GM23248 (cell line): ENCODE results near the gene SYTL2. TPM values are rescaled to one million over a fixed set of nuclear protein-coding genes. Genes with fewer than 3 reads are reported as not detected.

ENCODE experiments used
- DNase-seq: peaks from one replicate; pipeline ENCODE4 v3.0.0-alpha.2; 2015
- H2AFZ ChIP-seq: fragments of 200-600 bp; sonication (generic); 2 replicates; pipeline ENCODE4 v1.6.1; 2016; ENCODE audit warnings: antibody characterized with exemption
- H3F3A ChIP-seq: fragments of 200-600 bp; sonication (generic); 2 replicates; pipeline ENCODE4 v1.6.1; 2016; ENCODE audit warnings: mild to moderate bottlenecking, antibody characterized with exemption, mixed run types; ENCODE audit not compliant: insufficient read depth
- H3K27ac ChIP-seq: fragments of 200-600 bp; sonication (generic); 2 replicates; pipeline ENCODE4 v1.5.1; 2016; ENCODE audit warnings: mild to moderate bottlenecking
- H3K27me3 ChIP-seq: fragments of 200-600 bp; sonication (generic); replicated peaks from 2 replicates; pipeline ENCODE4 v1.6.1; 2016; ENCODE audit warnings: mild to moderate bottlenecking; ENCODE audit not compliant: insufficient read depth
- H3K36me3 ChIP-seq: fragments of 200-600 bp; sonication (generic); 2 replicates; pipeline ENCODE4 v1.6.1; 2016; ENCODE audit warnings: low read depth, mild to moderate bottlenecking
- H3K4me1 ChIP-seq: fragments of 200-600 bp; sonication (generic); 2 replicates; pipeline ENCODE4 v1.6.1; 2016; ENCODE audit warnings: mild to moderate bottlenecking; ENCODE audit not compliant: insufficient read depth
- H3K4me2 ChIP-seq: fragments of 200-600 bp; sonication (generic); one replicate; pipeline ENCODE4 v1.6.1; 2016; ENCODE audit warnings: mild to moderate bottlenecking; ENCODE audit not compliant: unreplicated experiment
- H3K4me3 ChIP-seq: fragments of 200-600 bp; sonication (generic); 2 replicates; pipeline ENCODE4 v1.5.1; 2016; ENCODE audit warnings: mild to moderate bottlenecking
- H3K79me2 ChIP-seq: fragments of 200-600 bp; sonication (generic); 2 replicates; pipeline ENCODE4 v1.6.1; 2016; ENCODE audit warnings: mild to moderate bottlenecking; ENCODE audit not compliant: insufficient read depth
- H3K9ac ChIP-seq: fragments of 200-600 bp; sonication (generic); 2 replicates; pipeline ENCODE4 v1.6.1; 2016; ENCODE audit warnings: mild to moderate bottlenecking
- H3K9me2 ChIP-seq: fragments of 200-600 bp; sonication (generic); 2 replicates; pipeline ENCODE4 v1.6.1; 2016; ENCODE audit warnings: mixed run types, mild to moderate bottlenecking, moderate library complexity; ENCODE audit not compliant: insufficient read depth
- H3K9me3 ChIP-seq: fragments of 200-600 bp; sonication (generic); one replicate; pipeline ENCODE4 v1.6.1; 2017; ENCODE audit warnings: low read depth
- H4K20me1 ChIP-seq: fragments of 200-600 bp; sonication (generic); 2 replicates; pipeline ENCODE4 v1.6.0; 2016; ENCODE audit not compliant: insufficient read depth
- EZH2 ChIP-seq: fragments of 200-600 bp; sonication (generic); IDR thresholded peaks from 2 replicates; pipeline ENCODE4 v1.6.1; 2018; ENCODE audit warnings: antibody characterized with exemption, mild to moderate bottlenecking; ENCODE audit not compliant: insufficient read depth, poor library complexity, severe bottlenecking
- EZH2phosphoT487 ChIP-seq: fragments of 200-600 bp; sonication (generic); IDR thresholded peaks from 2 replicates; pipeline ENCODE4 v1.6.1; 2018; ENCODE audit warnings: antibody characterized with exemption, moderate library complexity, mild to moderate bottlenecking, low read depth; ENCODE audit not compliant: insufficient read depth
- WGBS, 2 experiments: methylation state at CpG; one replicate each; pipeline ENCODE4 v1.1.6; 2015 to 2017; ENCODE audit warnings: low lambda C conversion rate in 2 of 2, low coverage in 1 of 2; ENCODE audit errors: missing lambda C conversion rate in 2 of 2; 5-methylcytosine and 5-hydroxymethylcytosine counted together
- in situ Hi-C: fragments of 300-500 bp; cut with MboI; formaldehyde crosslinking; loops from 2 replicates; pipeline ENCODE4 v1.15.0; 2020
- polyA plus RNA-seq: library from polyadenylated mRNA; unstranded; fragments of >200 nt; fragmentation: Nextera tagmentation; extraction: Ambion mirVana; gene quantifications from 2 replicates; pipeline ENCODE4 v1.2.1, GENCODE V29; 2016
- total RNA-seq: library from RNA; depleted of rRNA; stranded (reverse); fragments of >200 nt; shearing (Covaris generic); gene quantifications from 2 replicates; pipeline ENCODE4 v1.2.3, GENCODE V29; 2014

SYTL2 gene
- total and polyA plus RNA-seq, 2 experiments from 2014 or later, result 3.5 to 5.3 TPM

DNA sequence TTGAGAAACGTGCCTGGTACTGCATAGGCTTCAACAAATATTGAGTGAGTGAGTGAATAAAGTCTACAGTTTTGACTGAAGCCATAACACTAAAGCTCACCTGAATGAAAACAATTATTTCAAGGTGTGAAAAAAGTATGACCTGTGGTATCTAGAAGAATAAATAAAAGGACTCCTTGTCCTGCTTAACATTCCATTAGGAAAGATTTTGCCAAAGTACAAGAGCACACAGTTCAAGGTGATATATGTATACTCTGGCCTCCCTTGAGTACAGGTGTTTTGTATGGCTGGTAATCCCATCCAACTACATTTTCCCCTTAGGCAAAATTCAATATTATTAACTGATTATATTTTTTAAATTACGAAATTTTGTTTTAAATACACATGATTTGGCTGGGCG, 144.3 kb downstream of the SYTL2 start:
- Histone ChIP-seq H3K27ac (no peak overlapping the region), H3K4me2 (no peak overlapping the region), H3K4me3 (no peak overlapping the region), H3K27me3 (no peaks in the 10 kb centered on the region), H3K79me2 (peaks cover 31% of the 10 kb centered on the region), H3K9me2 (no peaks in the 10 kb centered on the region), H3F3A (no peaks in the 10 kb centered on the region), H3K4me1 (0 out of 2 replicates have a peak, but pooled peaks cover 3% of the 10 kb centered on the region), H2AFZ (0 out of 2 replicates have a peak overlapping the region, but pooled peaks have one; percentile 89), H3K36me3 (0 out of 2 replicates have a peak, but pooled peaks cover under 1% of the 10 kb centered on the region), H3K9me3 (no peaks in the 10 kb centered on the region), H4K20me1 (0 out of 2 replicates have a peak, but pooled peaks cover 7% of the 10 kb centered on the region), H3K9ac (no peak overlapping the region)
- DNase-seq, result no peak
- TF ChIP-seq EZH2phosphoT487, result no peak
- no peak for TF ChIP-seq EZH2
- in situ Hi-C loops, result no loop called here
- 80 to 84% methylated on average over 3 of the region's 3 CpGs for WGBS, 2 experiments

DNA sequence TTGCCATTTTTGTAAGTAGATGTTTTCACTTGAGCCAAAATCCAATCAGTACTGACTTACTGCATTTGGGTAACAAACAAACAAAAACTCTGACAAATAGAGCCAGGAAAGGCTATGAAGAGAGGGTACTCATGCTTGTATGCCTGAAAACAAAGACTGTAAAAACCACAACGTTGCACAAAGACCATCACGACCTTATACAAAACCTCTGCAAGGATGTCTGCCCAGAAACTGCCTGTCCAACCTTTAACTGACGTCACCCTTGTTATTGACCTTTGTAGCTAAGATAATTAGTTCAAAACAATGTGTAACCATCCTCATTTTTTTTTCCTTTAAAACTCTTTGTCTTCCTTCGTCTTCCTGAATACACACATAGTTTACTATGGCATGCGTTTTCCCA, 145.2 kb downstream of the SYTL2 start:
- Histone ChIP-seq H2AFZ (peak overlapping the region; percentile 89), H3K36me3 (peaks cover 10% of the 10 kb centered on the region; the same call in 1 of the 2 replicates), H3K9me3 (no peaks in the 10 kb centered on the region), H3F3A (0 out of 2 replicates have a peak, but pooled peaks cover 1% of the 10 kb centered on the region), H3K4me3 (peak overlapping the region; percentile 87; the same call in 1 of the 2 replicates), H4K20me1 (peaks cover 16% of the 10 kb centered on the region; the same call in 1 of the 2 replicates), H3K9me2 (no peaks in the 10 kb centered on the region), H3K27ac (peak overlapping the region; percentile 99), H3K79me2 (peaks cover 41% of the 10 kb centered on the region), H3K4me1 (peaks cover 12% of the 10 kb centered on the region), H3K4me2 (peak overlapping the region; percentile 76), H3K27me3 (no peaks in the 10 kb centered on the region), H3K9ac (peak overlapping the region; percentile 99; the same call in 1 of the 2 replicates)
- in situ Hi-C loops, result no loop called here
- DNase-seq, result no peak
- 91 to 99% methylated on average over 5 of the region's 5 CpGs for WGBS, 2 experiments
- no peak for TF ChIP-seq EZH2phosphoT487
- no peak for TF ChIP-seq EZH2

DNA sequence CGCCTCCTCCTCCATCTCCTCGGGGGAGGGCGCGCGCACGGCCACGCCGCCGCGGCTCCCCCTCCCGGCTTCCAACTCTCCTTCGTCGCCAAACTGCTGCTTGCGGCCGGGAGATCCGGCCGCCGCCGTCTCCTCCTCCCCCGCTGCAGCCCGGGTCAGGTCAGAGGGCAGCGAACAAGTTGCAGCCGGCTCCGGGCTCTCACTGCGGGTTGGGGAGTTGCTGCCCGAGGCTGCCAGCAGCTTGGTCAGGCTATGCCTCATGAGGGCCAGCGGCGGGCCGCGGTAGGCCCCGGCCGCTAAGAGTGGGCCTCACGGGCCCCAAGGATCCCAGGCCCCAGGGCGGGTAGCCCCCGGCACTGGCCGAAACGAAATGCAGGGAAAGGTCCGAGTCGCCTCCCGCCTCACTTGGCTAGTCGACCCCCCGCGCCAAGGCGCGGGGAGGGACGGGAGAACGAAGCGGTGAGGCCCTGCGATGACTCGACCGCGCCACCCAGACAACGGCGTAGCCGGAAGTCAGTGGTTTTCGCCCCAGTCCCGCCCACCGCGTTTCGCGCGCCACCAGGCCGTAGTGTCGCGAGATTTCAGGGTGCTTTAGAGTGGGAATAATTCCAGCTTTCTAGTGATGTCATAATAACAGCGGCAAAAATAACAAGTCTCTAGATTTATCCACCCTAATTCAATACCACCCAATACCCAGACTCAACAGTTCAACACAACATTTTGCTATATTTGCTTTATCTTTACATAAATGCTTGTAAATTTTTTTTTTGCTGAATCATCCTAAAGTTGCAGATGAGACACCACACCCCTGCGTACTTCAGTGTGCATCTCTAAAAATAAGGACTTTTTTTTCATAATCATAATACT, 146.1 kb downstream of the SYTL2 start, which contains the start of gene CREBZF:
CREBZF (minus strand) TSS at position 515 of the 867 bp plus-strand sequence; CDS start at position 261, 254 bp downstream.
- peak within 1 kb of the TSS; percentile 99 for H3K27ac ChIP-seq
- H3K9me2 ChIP-seq, result no peaks in the 10 kb centered on the region
- H3K4me1 ChIP-seq, result peaks cover 21% of the 10 kb centered on the region
- in situ Hi-C loops, result no loop called here
- H3K27me3 ChIP-seq, result no peaks in the 10 kb centered on the region
- 0 out of 2 replicates have a peak, but pooled peaks cover 10% of the 10 kb centered on the region for H3F3A ChIP-seq
- H3K79me2 ChIP-seq, result peaks cover 50% of the 10 kb centered on the region
- peak; percentile 99 for DNase-seq
- TF ChIP-seq EZH2phosphoT487 (no peak), EZH2 (no peak)
- H3K4me3 ChIP-seq, result peak within 1 kb of the TSS; percentile 87
- peak within 1 kb of the TSS; percentile 96 for H3K4me2 ChIP-seq
- peak within 1 kb of the TSS; percentile 99 for H3K9ac ChIP-seq
- WGBS, 2 experiments, result 0 to 1% methylated on average over 63 to 67 of the region's 67 CpGs
- H4K20me1 ChIP-seq, result peaks cover 16% of the 10 kb centered on the region; the same call in 1 of the 2 replicates
- no peaks in the 10 kb centered on the region for H3K9me3 ChIP-seq
- peaks cover 19% of the 10 kb centered on the region for H3K36me3 ChIP-seq
- H2AFZ ChIP-seq, result peak within 1 kb of the TSS; percentile 89

DNA sequence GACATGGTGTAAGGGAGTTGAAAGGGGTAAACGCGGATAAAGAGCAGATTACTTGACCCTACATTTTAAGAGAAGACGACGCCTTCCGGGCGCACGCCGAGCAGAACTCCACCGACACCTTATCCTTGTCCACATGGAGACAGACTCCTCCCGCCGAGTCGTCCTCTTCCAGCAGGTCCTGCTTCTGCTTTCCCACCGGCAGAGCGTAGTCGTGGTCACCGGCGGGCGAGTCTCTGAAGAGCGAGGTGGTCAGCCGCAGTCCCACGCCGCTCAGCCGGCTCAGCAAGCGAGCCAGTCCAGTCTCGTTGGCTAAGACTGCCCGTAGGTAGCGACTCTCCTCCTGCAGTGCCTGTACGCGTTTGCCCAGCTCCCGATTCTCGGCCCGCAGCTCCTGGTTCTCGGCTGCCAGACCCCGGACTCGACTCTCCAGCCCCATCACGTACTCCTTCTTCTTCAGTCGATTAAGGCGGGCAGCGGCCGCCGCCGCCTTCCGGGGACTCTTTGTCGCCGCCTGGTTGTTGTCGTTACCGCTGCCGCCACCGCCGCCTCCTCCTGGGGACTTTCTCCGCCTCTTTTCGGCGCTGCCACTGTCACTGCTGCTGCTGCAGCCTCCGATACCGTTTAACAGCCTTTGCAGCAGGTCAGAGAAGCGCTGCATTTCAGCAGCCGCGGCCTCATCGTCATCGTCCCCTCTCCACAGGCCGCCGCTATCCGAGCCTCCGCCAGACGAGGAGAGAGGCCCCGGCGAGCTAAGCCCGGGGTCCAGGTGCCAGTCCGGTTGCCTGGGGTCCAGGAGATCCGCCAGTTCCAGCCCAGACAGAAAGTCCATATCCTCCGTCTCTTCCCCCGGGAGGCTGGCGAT, 147.0 kb downstream of the SYTL2 start:
- Histone ChIP-seq H3K4me3 (peak overlapping the region; percentile 87), H3K79me2 (peaks cover 58% of the 10 kb centered on the region), H4K20me1 (peaks cover 16% of the 10 kb centered on the region; the same call in 1 of the 2 replicates), H3K36me3 (peaks cover 26% of the 10 kb centered on the region), H3K27ac (peak overlapping the region; percentile 99), H3K4me2 (peak overlapping the region; percentile 96), H3K4me1 (peaks cover 30% of the 10 kb centered on the region), H3K9ac (peak overlapping the region; percentile 99), H3K27me3 (no peaks in the 10 kb centered on the region), H3K9me3 (no peaks in the 10 kb centered on the region), H3F3A (0 out of 2 replicates have a peak, but pooled peaks cover 14% of the 10 kb centered on the region), H2AFZ (peak overlapping the region; percentile 89), H3K9me2 (no peaks in the 10 kb centered on the region)
- in situ Hi-C loops, result no loop called here
- WGBS, 2 experiments, result 1 to 2% methylated on average over 66 to 73 of the region's 73 CpGs
- peak; percentile 75 for DNase-seq
- TF ChIP-seq EZH2 (no peak), EZH2phosphoT487 (no peak)
